GM19455 (cell line): Measurements from ENCODE around the gene ATM.
"Not testable (repeated sequence)": the region's sequence is repeated elsewhere in the genome, so short reads cannot be mapped to it uniquely, and the experiment has no call there.

Experiments used
- ATAC-seq: cut with Tn5 transposase; IDR thresholded peaks from one replicate; pipeline ENCODE4 v1.9.1; 2021; ENCODE audit not compliant: unreplicated experiment

Gene ATM

GRCh38 chr11:108364159-108364558 is 141.3 kb downstream of the ATM start:
- ATAC-seq = no peak

DNA sequence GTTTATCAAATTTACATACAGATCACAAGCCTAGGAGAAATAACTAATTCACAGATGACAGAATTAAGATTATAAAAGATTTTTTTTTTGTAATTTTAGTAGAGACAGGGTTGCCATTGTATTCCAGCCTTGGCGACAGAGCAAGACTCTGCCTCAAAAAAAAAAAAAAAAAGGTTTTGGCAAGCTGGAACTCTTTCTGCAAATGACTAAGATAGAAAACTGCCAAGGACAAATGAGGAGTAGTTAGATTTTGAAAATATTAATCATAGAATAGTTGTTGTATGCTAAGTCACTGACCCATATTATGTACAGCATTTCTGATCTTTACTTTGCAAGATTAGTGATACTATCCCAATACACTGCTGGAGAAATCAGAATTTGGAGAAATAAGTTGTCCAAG is 145.3 kb downstream of the ATM start:
- ATAC-seq = no peak

DNA sequence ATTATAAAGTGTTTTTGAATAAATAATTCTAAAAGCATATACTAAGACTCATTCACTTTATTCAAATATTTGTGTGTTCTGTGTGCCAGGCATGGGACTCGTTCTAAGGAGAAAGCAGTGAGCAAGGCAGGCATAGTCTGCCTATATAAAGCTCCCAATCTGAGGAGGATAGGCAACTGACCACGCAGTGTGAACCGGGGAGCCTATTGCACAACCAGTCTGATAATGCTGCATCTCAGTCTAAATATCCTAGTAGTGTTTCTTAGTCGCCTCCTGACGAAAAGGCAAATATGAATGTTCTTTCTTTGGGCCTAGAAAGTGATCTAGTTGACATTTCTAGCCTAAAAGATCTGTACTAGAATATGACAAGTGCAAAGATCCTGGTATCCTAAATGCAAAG is 146.2 kb downstream of the ATM start:
- ATAC-seq = no peak

DNA sequence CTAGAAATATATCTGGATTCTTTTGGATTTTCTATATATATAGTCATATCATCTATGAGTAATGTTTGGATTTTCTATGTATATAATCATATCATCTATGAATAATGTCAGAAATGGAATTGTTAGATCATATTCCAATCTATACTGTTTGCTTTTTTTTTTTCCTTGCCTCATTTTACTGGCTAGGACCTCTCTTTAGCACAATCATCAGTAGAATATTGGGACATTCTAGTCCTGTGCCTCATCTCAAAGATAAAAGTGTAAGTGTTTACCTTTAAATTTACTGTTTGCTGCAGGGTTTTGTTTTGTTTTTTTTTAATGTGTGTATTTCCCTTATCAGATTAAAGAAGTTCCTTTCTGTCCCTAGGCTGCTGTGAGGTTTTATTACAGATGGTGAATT is 147.4 kb downstream of the ATM start:
- no peak for ATAC-seq

DNA sequence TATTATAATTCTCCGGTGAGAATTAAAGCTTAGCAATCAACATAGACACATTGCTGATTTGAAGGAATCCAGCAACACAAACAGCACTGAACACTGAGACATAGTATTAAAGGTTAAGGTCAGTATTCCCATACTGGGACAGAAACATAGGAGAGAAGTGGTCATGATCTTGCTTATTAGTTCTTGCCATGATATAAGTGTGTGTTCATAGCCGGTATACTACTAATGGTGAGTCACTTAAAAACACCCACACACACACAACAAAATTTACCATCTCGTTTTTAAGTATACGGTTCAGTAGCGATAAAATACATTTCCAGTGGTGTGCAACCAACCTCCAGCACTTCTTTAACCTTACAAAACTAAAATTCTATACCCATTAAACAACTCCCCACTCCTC is 148.1 kb downstream of the ATM start:
- no peak for ATAC-seq

GRCh38 chr11:108373505-108373904 is 150.6 kb downstream of the ATM start:
- ATAC-seq = not testable (repeated sequence)

GRCh38 chr11:108388576-108388975 is 165.7 kb downstream of the ATM start:
- no peak for ATAC-seq

- ATAC-seq = no peak
Observed at GRCh38 chr11:108392353-108392752, 169.5 kb downstream of the ATM start.

- no peak for ATAC-seq
Observed at GRCh38 chr11:108393046-108393445, 170.2 kb downstream of the ATM start.

DNA sequence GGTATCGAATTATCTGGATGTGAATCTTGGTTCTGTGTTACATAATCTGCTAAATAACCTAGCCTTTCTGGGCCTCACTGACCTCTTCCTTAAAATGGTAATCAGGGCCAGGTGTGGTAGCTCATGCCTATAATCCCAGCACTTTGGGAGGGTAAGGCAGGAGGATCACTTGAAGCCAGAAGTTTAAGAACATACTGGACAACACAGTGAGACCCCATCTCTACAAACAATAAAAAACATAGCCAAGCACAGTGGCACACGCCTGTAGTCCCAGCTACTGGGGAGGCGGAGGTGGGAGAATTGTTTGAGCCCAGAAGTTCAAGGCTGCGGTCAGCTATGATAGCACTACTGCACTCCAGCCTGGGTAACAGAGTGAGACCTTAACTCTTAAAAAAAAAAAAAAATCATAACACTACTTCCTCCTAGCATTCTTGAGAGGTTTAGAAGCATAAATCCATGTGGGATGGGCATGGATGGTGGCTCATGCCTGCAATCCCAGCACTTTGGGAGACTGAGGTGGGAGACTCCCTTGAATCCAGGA is 171.9 kb downstream of the ATM start:
- ATAC-seq = no peak

DNA sequence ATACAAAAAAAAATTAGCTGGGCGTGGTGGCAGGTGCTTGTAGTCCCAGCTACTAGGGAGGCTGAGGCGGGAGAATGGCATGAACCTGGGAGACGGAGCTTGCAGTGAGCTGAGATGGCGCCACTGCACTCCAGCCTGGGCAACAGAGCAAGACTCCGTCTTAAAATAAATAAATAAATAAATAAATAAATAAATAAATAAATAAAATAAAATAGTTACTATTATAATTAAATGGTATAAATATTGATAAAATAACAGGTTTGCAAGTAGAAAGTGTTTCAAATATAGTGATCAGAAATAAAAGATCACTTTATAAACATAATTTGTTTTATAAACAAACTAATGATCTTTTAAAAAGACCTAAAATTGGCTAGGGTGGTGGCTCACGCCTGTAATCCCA is 173.8 kb downstream of the ATM start:
- ATAC-seq = not testable (repeated sequence)

GRCh38 chr11:108398439-108398838 is 175.6 kb downstream of the ATM start:
- ATAC-seq = no peak

DNA sequence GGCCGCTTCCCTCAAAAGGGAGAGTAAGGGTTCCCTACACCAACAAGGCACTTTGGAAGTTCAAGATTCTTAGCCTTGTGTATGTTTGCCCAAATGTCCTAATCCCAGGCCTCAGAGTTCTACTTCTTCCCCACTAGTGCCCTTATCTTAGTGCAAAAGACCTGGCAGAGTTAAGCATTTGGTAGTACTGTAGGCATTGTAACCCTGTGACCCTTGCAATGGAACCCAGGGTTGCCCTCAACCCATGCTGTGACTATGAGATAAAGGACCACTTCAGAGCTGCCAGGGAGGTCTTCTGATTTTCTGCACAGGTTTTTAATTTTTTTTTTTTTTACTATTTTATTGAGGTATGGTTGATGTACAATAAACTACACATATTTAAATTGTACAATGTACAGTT is 179.4 kb downstream of the ATM start:
- ATAC-seq = no peak

GRCh38 chr11:108403052-108403451 is 180.2 kb downstream of the ATM start:
- no peak for ATAC-seq

DNA sequence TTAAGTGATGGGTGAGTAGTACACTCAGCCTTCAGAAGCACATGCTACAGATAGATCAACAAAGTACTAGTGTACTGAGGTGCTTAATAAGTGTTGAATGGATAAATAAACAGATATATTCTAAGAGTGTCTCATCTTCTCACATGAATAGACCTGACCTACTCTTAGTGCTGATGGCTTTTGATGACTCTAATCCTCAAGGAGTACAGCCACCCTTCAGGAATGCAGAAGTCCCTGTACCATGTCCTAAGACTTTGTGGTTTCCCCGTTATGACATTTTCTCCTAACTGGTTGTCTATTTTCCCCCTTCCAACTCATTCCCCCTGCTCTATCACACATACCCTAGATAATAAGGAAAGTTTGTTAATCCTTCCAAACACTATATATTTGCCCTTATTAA is 182.8 kb downstream of the ATM start:
- no peak for ATAC-seq

DNA sequence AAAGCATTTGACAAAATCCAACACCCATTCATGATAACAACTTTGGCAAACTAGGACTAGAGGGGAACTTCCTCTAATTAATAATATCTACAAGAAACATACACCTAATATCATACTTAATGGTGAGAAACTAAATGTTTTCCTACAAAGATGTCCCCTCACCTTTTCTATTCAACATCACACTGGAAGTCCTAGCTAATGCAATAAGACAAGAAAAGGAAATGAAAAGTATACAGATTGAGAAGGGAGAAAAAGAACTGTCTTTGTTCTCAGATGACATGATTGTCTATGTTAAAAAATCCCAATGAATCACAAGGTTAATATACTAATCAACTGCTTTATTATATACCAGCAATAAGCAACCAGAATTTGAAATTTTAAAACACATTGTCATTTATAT is 192.1 kb downstream of the ATM start:
- ATAC-seq = no peak

DNA sequence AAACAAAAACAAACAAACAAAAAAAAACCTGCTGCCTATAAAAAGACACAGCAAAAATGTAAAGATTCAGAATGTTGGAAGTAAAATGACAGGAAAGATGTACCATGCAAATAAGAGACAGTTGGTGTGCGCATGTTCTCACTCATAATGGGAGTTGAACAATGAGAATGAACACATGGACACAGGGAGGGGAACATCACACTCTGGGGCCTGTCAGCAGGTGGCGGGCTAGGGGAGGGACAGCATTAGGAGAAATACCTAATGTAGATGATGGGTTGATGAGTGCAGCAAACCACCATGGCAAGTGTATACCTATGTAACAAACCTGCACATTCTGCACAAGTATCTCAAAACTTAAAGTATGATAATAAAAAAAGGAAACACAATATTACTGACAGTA is 194.7 kb downstream of the ATM start:
- ATAC-seq = not testable (repeated sequence)
